HepG2 (cell line): ENCODE measurements around the gene S1PR2. TPM values are rescaled to one million over a fixed set of nuclear protein-coding genes. Genes with fewer than 3 reads are reported as not detected.
"Not testable (repeated sequence)": the region's sequence is repeated elsewhere in the genome, so short reads cannot be mapped to it uniquely, and the experiment has no call there.

Source experiments
- ATAC-seq: fragments of 200-7000 bp; cut with Tn5 transposase; 3 replicates; pipeline ENCODE4 v1.9.1; 2020; ENCODE audit warnings: mild to moderate bottlenecking, moderate library complexity
- BruUV-seq: library from RNA; stranded (reverse); fragments of 400-500 nt; replicated peaks from 2 replicates; lab custom pipeline; 2021; lab: Mats Ljungman, UMichigan
- CTCF ChIA-PET: fragments of 300-600 bp; formaldehyde crosslinking; extraction: SDS; loops from one replicate; lab custom pipeline; 2021; ENCODE audit warnings: low total read pairs, inconsistent platforms, low intra/inter-chr PET ratio; lab: Yijun Ruan, JAX
- POLR2A ChIA-PET: fragments of 350-600 bp; sonication (Branson Sonifier 250); formaldehyde crosslinking; loops from one replicate; lab custom pipeline; 2020; ENCODE audit warnings: antibody characterized with exemption, inconsistent platforms; lab: Yijun Ruan, JAX
- DNase-seq: peaks from one replicate; pipeline ENCODE4 v3.0.0-alpha.2; 2015; ENCODE audit warnings: low spot score
- FAIRE-seq: peaks from 3 replicates; lab custom pipeline; 2011; peaks lifted over from hg19 to GRCh38; lab: Jason Lieb, UNC
- H2AFZ ChIP-seq: one replicate; pipeline ENCODE4 v1.6.1; 2011; ENCODE audit warnings: low read length, inconsistent platforms
- H3K27ac ChIP-seq: fragments of 300-600 bp; 3 replicates; pipeline ENCODE4 v1.8.0; 2011; ENCODE audit warnings: mixed run types, mild to moderate bottlenecking, mixed read lengths, low read length, inconsistent platforms; ENCODE audit not compliant: insufficient read depth; ENCODE audit errors: extremely low read length
- H3K27me3 ChIP-seq, 2 experiments: fragments of 200-600 bp in 1 of 2; 2 replicates in 1 of 2; 3 replicates in 1 of 2; pipeline versions ENCODE4 v1.6.0 to v1.8.0; 2011; ENCODE audit warnings: low read length in 2 of 2, mild to moderate bottlenecking in 2 of 2, moderate library complexity in 2 of 2, inconsistent platforms in 1 of 2; ENCODE audit not compliant: insufficient read depth in 2 of 2, control insufficient read depth in 1 of 2
- H3K36me3 ChIP-seq, 2 experiments: fragments of 200-600 bp in 1 of 2; replicated peaks in 1 of 2; 2 replicates in 1 of 2; 3 replicates in 1 of 2; pipeline versions ENCODE4 v1.5.1 to v1.8.0; 2011; ENCODE audit warnings: low read length in 2 of 2, inconsistent platforms in 1 of 2; ENCODE audit not compliant: insufficient read depth in 2 of 2, control insufficient read depth in 1 of 2
- H3K4me1 ChIP-seq: 2 replicates; pipeline ENCODE4 v1.5.1; 2012; ENCODE audit warnings: low read length, inconsistent platforms; ENCODE audit not compliant: insufficient read depth
- H3K4me2 ChIP-seq: 2 replicates; pipeline ENCODE4 v1.6.0; 2011; ENCODE audit warnings: low read depth, low read length, inconsistent platforms
- H3K4me3 ChIP-seq, 3 experiments: fragments of 200-600 bp in 1 of 3; sonication (generic), shearing (Covaris generic) in 1 of 3; replicated peaks in 1 of 3; 2 replicates each; pipeline ENCODE4 v1.5.1; 2011 to 2016; ENCODE audit warnings: low read length in 3 of 3, inconsistent platforms in 2 of 3, low read depth in 2 of 3, mild to moderate bottlenecking in 2 of 3, control low read depth in 1 of 3, mixed read lengths in 1 of 3; ENCODE audit not compliant: insufficient read depth in 1 of 3
- H3K79me2 ChIP-seq: one replicate; pipeline ENCODE4 v1.6.1; 2011; ENCODE audit warnings: low read length, inconsistent platforms; ENCODE audit not compliant: insufficient read depth
- H3K9ac ChIP-seq: 2 replicates; pipeline ENCODE4 v1.6.0; 2011; ENCODE audit warnings: mild to moderate bottlenecking, low read depth, low read length, inconsistent platforms; ENCODE audit not compliant: insufficient read depth
- H3K9me3 ChIP-seq: 2 replicates; pipeline ENCODE4 v1.5.1; 2012; ENCODE audit warnings: mild to moderate bottlenecking, low read length
- H4K20me1 ChIP-seq: 2 replicates; pipeline ENCODE4 v1.6.0; 2011; ENCODE audit warnings: inconsistent platforms, mild to moderate bottlenecking, low read length, moderate library complexity; ENCODE audit not compliant: insufficient read depth
- PHF5A ChIP-seq: IDR thresholded peaks from one replicate; pipeline ENCODE4 v1.6.1; 2018; ENCODE audit warnings: low read depth, missing genetic modification reagents; ENCODE audit not compliant: unreplicated experiment
- ZNF180 ChIP-seq: sonication (generic); formaldehyde crosslinking; IDR thresholded peaks from 2 replicates; pipeline ENCODE4 v1.4.0; 2020; ENCODE audit warnings: low read depth, missing genetic modification reagents, borderline replicate concordance
- ZNF460 ChIP-seq: sonication (generic); formaldehyde crosslinking; IDR thresholded peaks from 2 replicates; pipeline ENCODE4 v1.5.1; 2020; ENCODE audit warnings: missing genetic modification reagents, mild to moderate bottlenecking, borderline replicate concordance
- ZNF552 ChIP-seq: sonication (generic); formaldehyde crosslinking; IDR thresholded peaks from 2 replicates; pipeline ENCODE4 v1.9.0; 2022; ENCODE audit warnings: missing genetic modification reagents, mild to moderate bottlenecking, borderline replicate concordance
- ZNF607 ChIP-seq: sonication (generic); formaldehyde crosslinking; IDR thresholded peaks from 2 replicates; pipeline ENCODE4 v1.5.1; 2020; ENCODE audit warnings: missing genetic modification reagents, mild to moderate bottlenecking, borderline replicate concordance
- WGBS: methylation state at CpG from one replicate; pipeline ENCODE4 v1.1.6; 2017; ENCODE audit warnings: low lambda C conversion rate; 5-methylcytosine and 5-hydroxymethylcytosine counted together
- in situ Hi-C: cut with HindIII; loops from 2 replicates; pipeline ENCODE4 v1.10.0; 2017; ENCODE audit warnings: low pct_unique_long_range_greater_than_20kb; ENCODE audit not compliant: extremely low pct_ligation_motif_present
- intact Hi-C: fragments of 100-400 bp; cut with micrococcal nuclease; formaldehyde crosslinking; loops from one replicate; pipeline ENCODE4 v1.10.0; 2022; ENCODE audit not compliant: unreplicated experiment
- polyA plus RNA-seq, 8 experiments: library from polyadenylated mRNA; depleted of rRNA in 3 of 8; stranded (reverse) in 7 of 8; unstranded in 1 of 8; fragments of >200 nt; fragmentation: Illumina TruSeq in 4 of 8; extraction: Trizol in 4 of 8; gene quantifications; 2 replicates each; pipeline versions ENCODE4 v1.2.1 to v1.2.3, GENCODE V29; 2011 to 2016; ENCODE audit warnings: low read depth in 4 of 8, missing spikeins in 1 of 8, mixed read lengths in 1 of 8; ENCODE audit not compliant: insufficient read depth in 1 of 8
- total RNA-seq, 5 experiments: library from RNA; depleted of rRNA; stranded (reverse); fragments of >200 nt; fragmentation: Illumina TruSeq; extraction: Trizol; gene quantifications; 2 replicates each; pipeline ENCODE4 v1.2.3, GENCODE V29; 2016; ENCODE audit warnings: low read depth in 1 of 5
- TF ChIP-seq, protein P1 (sequence below): sonication (generic); formaldehyde crosslinking; IDR thresholded peaks from 2 replicates; pipeline ENCODE4 v1.5.0; 2020; ENCODE audit warnings: mild to moderate bottlenecking, missing genetic modification reagents
- TF ChIP-seq, protein P2 (sequence below): sonication (generic); formaldehyde crosslinking; IDR thresholded peaks from 2 replicates; pipeline ENCODE4 v1.5.0; 2020; ENCODE audit warnings: missing genetic modification reagents
- TF ChIP-seq, protein P3 (sequence below): sonication (generic); formaldehyde crosslinking; IDR thresholded peaks from 2 replicates; pipeline ENCODE4 v1.5.1; 2020; ENCODE audit warnings: missing genetic modification reagents, mild to moderate bottlenecking, borderline replicate concordance

The S1PR2 gene
- total and polyA plus RNA-seq, 2 of the 13 experiments (the other 11 are each of a cell fraction or from before 2014, with no cell fraction given) = 0.91 to 1.3 TPM

DNA sequence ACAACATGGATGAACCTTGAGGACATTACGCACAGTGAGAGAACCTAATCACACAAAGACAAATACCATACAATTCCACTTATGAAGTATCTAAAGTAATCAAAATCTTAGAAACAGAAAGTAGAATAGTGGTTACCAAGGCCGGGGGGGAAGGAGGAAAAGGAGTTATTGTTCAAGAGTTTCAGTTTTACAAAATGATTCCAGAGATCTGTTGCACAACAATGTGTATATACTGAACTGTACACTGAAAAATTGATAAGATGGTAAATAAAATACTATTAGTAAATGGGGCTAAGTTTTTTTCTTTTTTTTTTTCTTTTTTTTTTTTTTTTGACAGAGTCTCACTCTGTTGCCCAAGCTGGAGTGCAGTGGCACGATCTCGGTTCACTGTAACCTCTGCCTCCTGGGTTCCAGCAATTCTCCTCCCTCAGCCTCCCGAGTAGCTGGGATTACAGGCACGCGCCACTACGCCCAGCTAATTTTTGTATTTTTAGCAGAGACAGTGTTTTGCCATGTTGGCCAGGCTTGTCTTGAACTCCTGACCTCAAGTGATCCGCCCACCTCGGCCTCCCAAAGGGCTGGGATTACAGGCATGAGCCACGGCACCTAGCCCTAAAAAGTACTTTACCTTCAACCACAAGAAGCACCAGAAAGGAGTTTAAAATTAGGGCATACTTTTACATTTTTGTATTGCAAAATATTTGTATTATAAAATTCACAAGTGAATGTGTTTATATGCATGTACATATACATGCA, 32.1 kb downstream of the S1PR2 start:
- intact Hi-C loops, H2AFZ ChIP-seq, H3K27me3 ChIP-seq, H3K27ac ChIP-seq, in situ Hi-C loops, H3K36me3 ChIP-seq, CTCF ChIA-PET, H4K20me1 ChIP-seq, H3K9me3 ChIP-seq, BruUV-seq, DNase-seq, ATAC-seq, POLR2A ChIA-PET, FAIRE-seq, H3K79me2 ChIP-seq: not testable (repeated sequence)
- peaks cover 29% of the 10 kb centered on the region for H3K4me1 ChIP-seq
- 7% methylated on average over 11 of the region's 11 CpGs for WGBS
- H3K4me3 ChIP-seq = peak overlapping the region; percentile 31 to 54 (median 46); a peak in 5 of 6 replicates
- H3K4me2 ChIP-seq = peak overlapping the region; percentile 74
- H3K9ac ChIP-seq = peak overlapping the region; percentile 34
- TF ChIP-seq, protein P1, sequence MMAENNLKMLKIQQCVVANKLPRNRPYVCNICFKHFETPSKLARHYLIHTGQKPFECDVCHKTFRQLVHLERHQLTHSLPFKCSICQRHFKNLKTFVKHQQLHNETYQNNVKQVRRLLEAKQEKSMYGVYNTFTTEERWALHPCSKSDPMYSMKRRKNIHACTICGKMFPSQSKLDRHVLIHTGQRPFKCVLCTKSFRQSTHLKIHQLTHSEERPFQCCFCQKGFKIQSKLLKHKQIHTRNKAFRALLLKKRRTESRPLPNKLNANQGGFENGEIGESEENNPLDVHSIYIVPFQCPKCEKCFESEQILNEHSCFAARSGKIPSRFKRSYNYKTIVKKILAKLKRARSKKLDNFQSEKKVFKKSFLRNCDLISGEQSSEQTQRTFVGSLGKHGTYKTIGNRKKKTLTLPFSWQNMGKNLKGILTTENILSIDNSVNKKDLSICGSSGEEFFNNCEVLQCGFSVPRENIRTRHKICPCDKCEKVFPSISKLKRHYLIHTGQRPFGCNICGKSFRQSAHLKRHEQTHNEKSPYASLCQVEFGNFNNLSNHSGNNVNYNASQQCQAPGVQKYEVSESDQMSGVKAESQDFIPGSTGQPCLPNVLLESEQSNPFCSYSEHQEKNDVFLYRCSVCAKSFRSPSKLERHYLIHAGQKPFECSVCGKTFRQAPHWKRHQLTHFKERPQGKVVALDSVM = peak; percentile 48; the same call in 1 of the 2 replicates
- peak; percentile 36; the same call in 1 of the 2 replicates for TF ChIP-seq ZNF460 (CRISPR knock-in tag)

DNA sequence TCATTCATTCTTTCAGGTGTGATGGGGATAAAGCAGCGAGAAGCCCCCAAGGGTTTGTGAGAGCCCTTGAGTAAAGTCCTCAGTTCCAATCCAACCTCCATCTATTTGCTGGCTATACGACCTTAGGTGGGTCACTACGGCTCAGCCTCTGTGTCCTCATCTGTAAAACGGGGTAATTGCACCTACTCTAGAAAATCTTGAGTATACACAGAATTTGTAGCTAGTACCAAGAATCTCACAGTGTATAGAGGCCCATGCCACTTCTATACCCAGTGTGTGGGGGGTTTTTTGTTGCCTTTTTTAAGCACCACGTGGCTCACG, 36.0 kb downstream of the S1PR2 start:
- Histone ChIP-seq H4K20me1 (no peaks in the 10 kb centered on the region), H3K9me3 (no peaks in the 10 kb centered on the region), H3K4me3 (peak overlapping the region; percentile 74 to 81 (median 80)), H3K9ac (peak overlapping the region; percentile 77), H3K4me2 (peak overlapping the region; percentile 99), H3K79me2 (peaks cover 32% of the 10 kb centered on the region), H3K27ac (no peak overlapping the region), H3K4me1 (peaks cover 53% of the 10 kb centered on the region), H3K36me3 (no peaks in the 10 kb centered on the region), H2AFZ (no peak overlapping the region), H3K27me3 (no peaks in the 10 kb centered on the region; a peak in 1 of 5 replicates)
- DNase-seq (no peak), ATAC-seq (peak; percentile 23), FAIRE-seq (no peak)
- WGBS = 21% methylated on average over 6 of the region's 6 CpGs
- intact Hi-C loops = loop anchor here (2.0 kb wide), 1 partner anchor 56 kb away; no protein-coding TSS in a partner anchor
- ChIA-PET POLR2A (interaction anchor here (1.3 to 1.8 kb wide), 3 partner anchors 11 to 185 kb away, joined by 4 to 11 read pairs (median 6); partner anchors contain the start of gene TYK2), CTCF (no interaction called here)
- BruUV-seq = no TSS peak
- in situ Hi-C loops = no loop called here
- TF ChIP-seq, protein P2, sequence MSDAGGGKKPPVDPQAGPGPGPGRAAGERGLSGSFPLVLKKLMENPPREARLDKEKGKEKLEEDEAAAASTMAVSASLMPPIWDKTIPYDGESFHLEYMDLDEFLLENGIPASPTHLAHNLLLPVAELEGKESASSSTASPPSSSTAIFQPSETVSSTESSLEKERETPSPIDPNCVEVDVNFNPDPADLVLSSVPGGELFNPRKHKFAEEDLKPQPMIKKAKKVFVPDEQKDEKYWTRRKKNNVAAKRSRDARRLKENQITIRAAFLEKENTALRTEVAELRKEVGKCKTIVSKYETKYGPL = no peak
- TF ChIP-seq, protein P3, sequence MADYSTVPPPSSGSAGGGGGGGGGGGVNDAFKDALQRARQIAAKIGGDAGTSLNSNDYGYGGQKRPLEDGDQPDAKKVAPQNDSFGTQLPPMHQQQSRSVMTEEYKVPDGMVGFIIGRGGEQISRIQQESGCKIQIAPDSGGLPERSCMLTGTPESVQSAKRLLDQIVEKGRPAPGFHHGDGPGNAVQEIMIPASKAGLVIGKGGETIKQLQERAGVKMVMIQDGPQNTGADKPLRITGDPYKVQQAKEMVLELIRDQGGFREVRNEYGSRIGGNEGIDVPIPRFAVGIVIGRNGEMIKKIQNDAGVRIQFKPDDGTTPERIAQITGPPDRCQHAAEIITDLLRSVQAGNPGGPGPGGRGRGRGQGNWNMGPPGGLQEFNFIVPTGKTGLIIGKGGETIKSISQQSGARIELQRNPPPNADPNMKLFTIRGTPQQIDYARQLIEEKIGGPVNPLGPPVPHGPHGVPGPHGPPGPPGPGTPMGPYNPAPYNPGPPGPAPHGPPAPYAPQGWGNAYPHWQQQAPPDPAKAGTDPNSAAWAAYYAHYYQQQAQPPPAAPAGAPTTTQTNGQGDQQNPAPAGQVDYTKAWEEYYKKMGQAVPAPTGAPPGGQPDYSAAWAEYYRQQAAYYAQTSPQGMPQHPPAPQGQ (CRISPR knock-in tag) = no peak
- no peak for TF ChIP-seq ZNF552 (CRISPR knock-in tag)
- no peak for TF ChIP-seq ZNF180 (CRISPR knock-in tag)
- no peak for TF ChIP-seq ZNF607 (CRISPR knock-in tag)
- TF ChIP-seq PHF5A (CRISPR knock-in tag) = no peak
